OCI-LY7 (cell line): ENCODE data around the gene PER3. TPM values are rescaled to one million over a fixed set of nuclear protein-coding genes. Genes with fewer than 3 reads are reported as not detected.

ENCODE experiments used
- BruUV-seq: library from RNA; stranded (reverse); fragments of 400-500 nt; replicated peaks from 2 replicates; lab custom pipeline; 2021; lab: Mats Ljungman, UMichigan
- CTCF ChIA-PET: fragments of 300-600 bp; sonication (Branson Sonifier 250); formaldehyde crosslinking; loops from one replicate; lab custom pipeline; 2022; ENCODE audit warnings: antibody characterized with exemption; ENCODE audit not compliant: unreplicated experiment; lab: Charles Lee
- POLR2A ChIA-PET: fragments of 300-600 bp; sonication (Branson Sonifier 250); formaldehyde crosslinking; loops from one replicate; lab custom pipeline; 2022; ENCODE audit warnings: antibody characterized with exemption; lab: Charles Lee
- DNase-seq: peaks from one replicate; pipeline ENCODE4 v3.0.0-alpha.2; 2015; ENCODE audit warnings: low spot score
- H2AFZ ChIP-seq: fragments of 200-600 bp; sonication (generic), shearing (Covaris generic); 2 replicates; pipeline ENCODE4 v1.6.1; 2014; ENCODE audit warnings: mild to moderate bottlenecking, antibody characterized with exemption, low read length, moderate library complexity
- H3K27ac ChIP-seq: fragments of 200-600 bp; sonication (generic); 2 replicates; pipeline ENCODE4 v1.5.1; 2014; ENCODE audit warnings: mixed run types, low read depth, mild to moderate bottlenecking, moderate library complexity, low read length, inconsistent platforms; ENCODE audit not compliant: poor library complexity, severe bottlenecking
- H3K36me3 ChIP-seq: fragments of 200-600 bp; sonication (generic); 2 replicates; pipeline ENCODE4 v1.6.1; 2014; ENCODE audit warnings: mild to moderate bottlenecking, antibody characterized with exemption, low read length, moderate library complexity, mixed read lengths; ENCODE audit not compliant: insufficient read depth
- H3K4me1 ChIP-seq: fragments of 200-600 bp; sonication (generic); 2 replicates; pipeline ENCODE4 v1.5.1; 2014; ENCODE audit warnings: mild to moderate bottlenecking, low read length; ENCODE audit not compliant: insufficient read depth, poor library complexity, severe bottlenecking
- H3K4me2 ChIP-seq: fragments of 200-600 bp; sonication (generic); 2 replicates; pipeline ENCODE4 v1.6.1; 2014; ENCODE audit warnings: mild to moderate bottlenecking, low read length
- H3K4me3 ChIP-seq: fragments of 200-600 bp; sonication (generic); 2 replicates; pipeline ENCODE4 v1.5.1; 2014; ENCODE audit warnings: mild to moderate bottlenecking, low read depth, low read length; ENCODE audit not compliant: poor library complexity, severe bottlenecking
- H3K79me2 ChIP-seq: fragments of 200-600 bp; sonication (generic); 2 replicates; pipeline ENCODE4 v1.6.1; 2016; ENCODE audit warnings: low read depth, mild to moderate bottlenecking, low read length, moderate library complexity, mixed read lengths; ENCODE audit not compliant: insufficient read depth
- H3K9me2 ChIP-seq: fragments of 200-600 bp; sonication (generic); 2 replicates; pipeline ENCODE4 v1.6.1; 2016; ENCODE audit warnings: mild to moderate bottlenecking, low read length, mixed read lengths; ENCODE audit not compliant: insufficient read depth
- H3K9me3 ChIP-seq: fragments of 200-600 bp; sonication (generic); 2 replicates; pipeline ENCODE4 v1.6.1; 2014; ENCODE audit warnings: mild to moderate bottlenecking, mixed run types, low read length, mixed read lengths
- H4K20me1 ChIP-seq: fragments of 200-600 bp; sonication (generic); 2 replicates; pipeline ENCODE4 v1.6.1; 2014; ENCODE audit warnings: mild to moderate bottlenecking, antibody characterized with exemption, low read length, moderate library complexity, mixed read lengths; ENCODE audit not compliant: insufficient read depth
- CTCF ChIP-seq: fragments of 200-600 bp; sonication (generic); conservative IDR thresholded peaks from 2 replicates; pipeline ENCODE4 v1.5.1; 2014; ENCODE audit warnings: mild to moderate bottlenecking, antibody characterized with exemption, low read length, moderate library complexity, mixed read lengths
- EZH2phosphoT487 ChIP-seq: fragments of 200-600 bp; sonication (generic); IDR thresholded peaks from 2 replicates; pipeline ENCODE4 v1.6.1; 2018; ENCODE audit warnings: low read depth, borderline replicate concordance, mild to moderate bottlenecking, mixed run types, antibody characterized with exemption, low read length, moderate library complexity, mixed read lengths
- intact Hi-C: fragments of 100-400 bp; cut with micrococcal nuclease; formaldehyde crosslinking; loops from one replicate; pipeline ENCODE4 v1.10.0; 2022; ENCODE audit not compliant: unreplicated experiment
- total RNA-seq, 2 experiments: library from RNA; depleted of rRNA in 1 of 2; stranded (reverse); fragments of >200 nt in 1 of 2; shearing (Covaris generic) in 1 of 2; gene quantifications; 2 replicates each; pipeline ENCODE4 v1.2.3, GENCODE V29; 2014 to 2022

Gene PER3
- total RNA-seq, 2 experiments from 2014 or later = 9.0 to 13.1 TPM

- Histone ChIP-seq H3K79me2 (no peaks in the 10 kb centered on the region), H3K9me2 (no peaks in the 10 kb centered on the region), H4K20me1 (no peaks in the 10 kb centered on the region), H3K36me3 (peaks cover 50% of the 10 kb centered on the region), H2AFZ (no peak overlapping the region), H3K4me3 (no peak overlapping the region), H3K4me2 (no peak overlapping the region), H3K27ac (no peak overlapping the region), H3K9me3 (peaks cover 14% of the 10 kb centered on the region), H3K4me1 (no peaks in the 10 kb centered on the region)
- TF ChIP-seq CTCF (no peak), EZH2phosphoT487 (no peak)
- POLR2A ChIA-PET = no interaction called here
- BruUV-seq = no TSS peak
- no peak for DNase-seq
- intact Hi-C loops = no loop called here
- CTCF ChIA-PET = no interaction called here
Measured at GRCh38 chr1:7842517-7842916, 58.4 kb downstream of the PER3 start.

- no peak overlapping the region for H3K4me2 ChIP-seq
- no peak overlapping the region for H3K4me3 ChIP-seq
- BruUV-seq = no TSS peak
- no peak for DNase-seq
- peaks cover 18% of the 10 kb centered on the region for H3K36me3 ChIP-seq
- H3K27ac ChIP-seq = no peak overlapping the region
- H3K79me2 ChIP-seq = no peaks in the 10 kb centered on the region
- POLR2A ChIA-PET = interaction anchor here (0.7 kb wide), 1 partner anchor 113 kb away, joined by 4 read pairs; no protein-coding TSS in a partner anchor
- H3K4me1 ChIP-seq = no peaks in the 10 kb centered on the region
- TF ChIP-seq CTCF (no peak), EZH2phosphoT487 (no peak)
- H3K9me3 ChIP-seq = no peaks in the 10 kb centered on the region
- CTCF ChIA-PET = no interaction called here
- intact Hi-C loops = no loop called here
- H3K9me2 ChIP-seq = no peaks in the 10 kb centered on the region
- no peak overlapping the region for H2AFZ ChIP-seq
- no peaks in the 10 kb centered on the region for H4K20me1 ChIP-seq
Measured at GRCh38 chr1:7845761-7846160, 61.7 kb downstream of the PER3 start.

- POLR2A ChIA-PET = no interaction called here
- no peaks in the 10 kb centered on the region for H3K4me1 ChIP-seq
- H3K4me3 ChIP-seq = no peak overlapping the region
- no peaks in the 10 kb centered on the region for H3K9me3 ChIP-seq
- TF ChIP-seq CTCF (no peak), EZH2phosphoT487 (no peak)
- H3K79me2 ChIP-seq = no peaks in the 10 kb centered on the region
- peaks cover 13% of the 10 kb centered on the region for H3K36me3 ChIP-seq
- H2AFZ ChIP-seq = no peak overlapping the region
- H3K9me2 ChIP-seq = no peaks in the 10 kb centered on the region
- intact Hi-C loops = no loop called here
- H3K4me2 ChIP-seq = no peak overlapping the region
- DNase-seq = no peak
- CTCF ChIA-PET = no interaction called here
- no peaks in the 10 kb centered on the region for H4K20me1 ChIP-seq
- no peak overlapping the region for H3K27ac ChIP-seq
- BruUV-seq = no TSS peak
Measured at GRCh38 chr1:7846656-7847055, 62.6 kb downstream of the PER3 start.
